Fibroblast of gingiva (primary cell): ENCODE measurements around the gene TRAPPC8.
A peak's percentile ranks its signal among the peaks of the same experiment; 100 is the strongest.
"Not testable (repeated sequence)": the region's sequence is repeated elsewhere in the genome, so short reads cannot be mapped to it uniquely, and the experiment has no call there.

Experiments used
- DNase-seq: peaks from one replicate; pipeline ENCODE4 v3.0.0-alpha.2; 2011; ENCODE audit warnings: low read depth

Gene TRAPPC8, protein sequence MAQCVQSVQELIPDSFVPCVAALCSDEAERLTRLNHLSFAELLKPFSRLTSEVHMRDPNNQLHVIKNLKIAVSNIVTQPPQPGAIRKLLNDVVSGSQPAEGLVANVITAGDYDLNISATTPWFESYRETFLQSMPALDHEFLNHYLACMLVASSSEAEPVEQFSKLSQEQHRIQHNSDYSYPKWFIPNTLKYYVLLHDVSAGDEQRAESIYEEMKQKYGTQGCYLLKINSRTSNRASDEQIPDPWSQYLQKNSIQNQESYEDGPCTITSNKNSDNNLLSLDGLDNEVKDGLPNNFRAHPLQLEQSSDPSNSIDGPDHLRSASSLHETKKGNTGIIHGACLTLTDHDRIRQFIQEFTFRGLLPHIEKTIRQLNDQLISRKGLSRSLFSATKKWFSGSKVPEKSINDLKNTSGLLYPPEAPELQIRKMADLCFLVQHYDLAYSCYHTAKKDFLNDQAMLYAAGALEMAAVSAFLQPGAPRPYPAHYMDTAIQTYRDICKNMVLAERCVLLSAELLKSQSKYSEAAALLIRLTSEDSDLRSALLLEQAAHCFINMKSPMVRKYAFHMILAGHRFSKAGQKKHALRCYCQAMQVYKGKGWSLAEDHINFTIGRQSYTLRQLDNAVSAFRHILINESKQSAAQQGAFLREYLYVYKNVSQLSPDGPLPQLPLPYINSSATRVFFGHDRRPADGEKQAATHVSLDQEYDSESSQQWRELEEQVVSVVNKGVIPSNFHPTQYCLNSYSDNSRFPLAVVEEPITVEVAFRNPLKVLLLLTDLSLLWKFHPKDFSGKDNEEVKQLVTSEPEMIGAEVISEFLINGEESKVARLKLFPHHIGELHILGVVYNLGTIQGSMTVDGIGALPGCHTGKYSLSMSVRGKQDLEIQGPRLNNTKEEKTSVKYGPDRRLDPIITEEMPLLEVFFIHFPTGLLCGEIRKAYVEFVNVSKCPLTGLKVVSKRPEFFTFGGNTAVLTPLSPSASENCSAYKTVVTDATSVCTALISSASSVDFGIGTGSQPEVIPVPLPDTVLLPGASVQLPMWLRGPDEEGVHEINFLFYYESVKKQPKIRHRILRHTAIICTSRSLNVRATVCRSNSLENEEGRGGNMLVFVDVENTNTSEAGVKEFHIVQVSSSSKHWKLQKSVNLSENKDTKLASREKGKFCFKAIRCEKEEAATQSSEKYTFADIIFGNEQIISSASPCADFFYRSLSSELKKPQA (N-terminal part only)

DNA sequence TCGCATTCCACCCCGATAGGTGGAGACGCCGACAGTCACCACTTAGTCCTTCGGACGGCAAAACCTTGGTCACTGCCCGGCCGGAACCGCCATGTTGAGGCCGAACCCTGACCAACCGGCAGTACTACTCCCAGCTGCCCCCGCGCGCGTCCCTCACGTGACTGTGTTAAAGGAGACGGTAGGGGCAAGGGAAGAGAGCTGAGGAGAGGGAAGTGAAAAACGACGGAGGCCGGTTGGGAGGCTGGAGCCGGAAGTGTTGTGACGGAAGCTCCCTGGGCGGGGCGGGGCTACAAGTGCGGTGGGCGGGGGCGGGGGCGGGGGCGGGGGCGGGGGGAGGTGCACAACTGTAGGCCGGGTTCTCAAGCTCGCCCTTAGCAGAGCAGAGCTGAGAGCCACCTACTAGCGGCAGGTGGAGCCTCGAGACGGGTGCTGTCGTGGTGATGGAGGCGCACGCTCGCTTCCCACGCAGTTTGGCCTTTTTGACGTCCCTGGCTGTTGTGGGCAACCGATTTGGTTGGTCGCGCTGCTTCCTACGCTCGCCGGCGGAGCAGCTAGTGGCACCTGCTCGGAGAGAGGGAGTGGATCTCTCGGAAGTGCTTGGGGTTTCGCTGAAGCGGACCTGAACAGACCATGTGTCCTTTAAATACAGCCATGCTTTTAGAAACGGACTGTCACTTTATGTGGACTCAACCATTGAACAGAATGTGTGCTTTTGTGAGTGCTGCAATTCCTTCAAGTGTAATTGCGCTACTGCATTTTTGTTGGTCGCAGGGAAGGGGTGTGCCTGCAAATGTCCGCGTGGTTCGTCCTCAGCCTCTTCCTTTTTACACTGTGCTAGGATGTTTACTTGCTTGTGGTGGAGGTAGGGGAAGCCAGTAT, at the start of gene TRAPPC8:
TRAPPC8 (minus strand) TSS at position 130 of the 879 bp plus-strand sequence. CDS start 364 bp downstream, outside the sequence.
- peak; percentile 98 for DNase-seq

DNA sequence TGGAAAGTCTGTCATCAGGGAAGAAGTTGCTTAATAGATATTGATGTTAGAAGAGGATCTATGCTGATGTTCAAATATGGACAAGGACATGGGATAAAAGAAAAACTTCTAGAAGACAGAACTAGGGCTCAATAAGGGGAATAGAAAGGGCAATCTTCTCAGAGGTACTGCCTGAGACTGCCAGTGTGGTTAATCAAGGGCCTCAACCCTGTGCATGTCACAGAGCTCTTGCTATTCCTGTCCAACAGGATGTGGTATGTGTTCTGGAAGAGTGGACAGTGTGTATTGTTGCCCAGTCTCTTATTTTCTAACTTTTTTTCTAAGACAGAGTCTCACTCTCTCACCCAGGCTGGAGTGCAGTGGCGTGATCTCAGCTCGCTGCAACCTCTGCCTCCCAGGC, 47.9 kb upstream of the TRAPPC8 start:
- no peak for DNase-seq

DNA sequence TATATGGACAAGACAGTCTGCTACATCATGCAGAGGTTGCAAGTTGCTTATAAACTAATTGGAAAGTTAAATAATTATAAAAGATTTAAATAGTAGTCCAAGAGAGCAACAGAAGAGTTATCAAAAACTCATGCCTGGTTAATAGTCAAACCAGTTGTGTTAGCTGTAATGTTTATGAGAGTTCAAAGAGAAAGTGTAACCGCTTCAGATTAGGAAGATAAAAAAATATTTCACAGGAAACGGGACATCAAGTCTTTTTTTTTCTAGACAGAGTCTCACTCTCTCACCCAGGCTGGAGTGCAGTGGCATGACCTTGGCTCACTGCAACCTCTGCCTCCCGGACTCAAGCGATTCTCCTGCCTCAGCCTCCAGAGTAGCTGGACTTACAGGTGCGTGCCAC, 41.0 kb upstream of the TRAPPC8 start:
- no peak for DNase-seq

DNA sequence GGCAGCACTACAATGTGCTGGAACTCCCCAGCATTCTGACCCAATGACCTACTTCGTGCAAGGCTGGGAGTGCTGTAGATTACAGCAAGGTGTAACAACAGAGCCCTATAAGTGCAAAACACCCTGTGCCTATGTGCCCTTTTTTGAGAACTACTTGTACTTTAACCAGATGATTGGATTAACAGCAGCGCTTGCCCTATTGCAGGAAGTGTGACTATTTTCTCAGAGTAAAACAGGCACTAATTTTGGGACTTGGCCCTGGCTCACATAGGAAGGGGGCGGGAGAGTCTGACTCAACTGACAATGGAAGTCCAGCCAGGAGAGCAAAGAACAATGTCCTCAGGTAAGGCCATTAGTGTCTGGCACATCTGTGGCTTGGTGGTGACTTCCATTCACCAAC, 40.1 kb upstream of the TRAPPC8 start:
- no peak for DNase-seq

DNA sequence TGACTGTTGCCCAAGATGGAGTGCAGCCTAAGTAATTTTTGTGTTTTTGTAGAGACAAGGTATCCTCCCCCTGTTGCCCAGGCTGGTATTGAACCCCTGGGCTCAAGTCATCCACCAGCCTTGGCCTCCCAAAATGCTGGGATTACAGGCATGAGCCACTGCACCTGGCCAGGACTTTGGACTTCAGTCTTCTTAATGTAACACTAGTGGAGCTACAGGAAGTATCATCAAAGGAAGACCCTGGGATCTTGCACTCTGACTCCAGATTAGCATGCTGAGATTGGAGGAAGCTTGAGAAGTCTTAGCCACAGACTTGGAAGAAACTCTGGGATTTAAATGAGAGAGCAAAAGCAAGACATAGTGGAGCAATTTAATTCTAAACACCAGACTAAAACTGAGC, 37.9 kb upstream of the TRAPPC8 start:
- DNase-seq, result no peak

DNA sequence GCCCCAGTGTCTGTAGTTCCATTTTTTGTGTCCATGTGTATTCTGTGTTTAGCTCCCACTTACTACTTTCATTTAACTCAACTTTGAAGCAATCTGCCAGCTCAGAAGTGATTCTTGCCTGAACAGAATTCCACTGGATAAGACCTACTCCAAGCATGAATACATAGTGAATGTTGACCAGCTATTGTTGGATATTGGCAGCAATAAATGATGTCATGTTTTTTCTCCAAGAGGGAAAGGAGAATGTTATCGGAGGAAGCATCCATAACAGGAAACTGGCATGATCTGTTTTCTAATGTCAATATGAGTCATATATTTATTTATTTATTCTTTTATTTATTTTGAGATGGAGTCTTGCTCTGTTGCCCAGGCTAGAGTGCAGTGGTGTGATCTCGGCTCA, 36.8 kb upstream of the TRAPPC8 start:
- DNase-seq, result no peak

DNA sequence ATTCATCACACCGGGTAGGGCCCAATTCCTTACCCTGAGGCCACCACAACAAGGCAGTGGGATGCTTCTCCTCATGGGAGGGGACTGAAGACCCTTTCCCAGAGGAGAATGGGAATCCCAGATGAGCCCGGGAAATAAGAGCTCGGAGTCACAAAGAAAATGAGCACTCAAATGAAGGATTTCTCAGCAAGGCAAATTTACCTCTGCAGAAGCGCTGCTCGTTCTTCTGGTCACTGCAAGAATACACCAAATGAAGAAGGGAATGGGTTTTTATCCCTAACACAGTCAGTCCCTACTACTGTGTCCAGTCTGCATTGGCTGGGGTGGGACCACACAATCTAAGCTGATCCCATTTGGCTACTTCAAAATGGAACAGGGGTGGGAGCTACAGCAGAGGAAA, 35.7 kb upstream of the TRAPPC8 start:
- no peak for DNase-seq

DNA sequence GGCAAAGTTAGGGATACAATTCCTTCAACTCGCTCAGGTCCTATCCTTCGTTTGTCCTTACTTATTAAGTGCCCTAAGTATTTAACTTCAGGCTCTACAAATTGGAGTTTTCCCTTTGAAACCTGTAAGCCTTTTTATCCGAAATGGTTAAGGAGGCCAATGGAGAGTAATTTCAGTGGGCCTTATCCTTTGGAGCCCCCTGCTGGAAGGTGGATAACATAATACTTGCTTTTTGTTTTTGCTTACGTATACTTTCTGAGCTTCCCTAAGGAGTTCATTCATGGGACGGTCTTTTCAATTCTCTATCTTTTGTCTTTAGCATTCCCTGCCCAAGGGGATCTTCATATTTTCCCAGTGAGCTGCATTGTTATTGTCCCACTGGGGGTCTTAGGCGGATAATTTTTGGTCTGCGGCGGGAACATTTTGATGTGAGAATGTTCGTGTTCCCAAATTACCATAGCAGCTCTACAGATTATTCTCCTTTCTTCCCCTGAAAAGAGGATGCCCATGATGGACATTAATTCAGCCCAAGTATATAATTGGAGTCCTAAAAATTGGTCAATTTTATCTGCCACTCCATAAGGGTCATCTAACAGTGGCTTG, 34.4 kb upstream of the TRAPPC8 start:
- DNase-seq, result peak; percentile 28

DNA sequence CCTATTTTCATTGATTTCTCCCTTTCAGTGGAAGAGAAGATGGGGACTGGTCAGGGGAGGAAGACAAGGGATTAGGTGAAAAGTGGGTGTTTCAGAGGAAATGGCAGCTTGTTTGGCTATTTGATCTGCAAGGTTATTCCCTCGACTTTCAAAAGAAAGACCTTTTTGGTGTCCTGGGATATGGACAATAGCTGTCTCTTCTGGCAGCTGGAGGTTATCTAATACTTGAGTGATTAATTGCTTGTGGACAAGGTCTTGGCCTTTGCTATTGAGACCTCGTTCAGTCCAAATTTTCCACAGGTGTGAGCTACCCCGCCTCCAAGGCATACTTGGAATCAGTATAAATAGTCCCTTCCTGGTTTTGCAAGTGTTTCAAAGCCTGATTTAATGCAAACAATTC, 33.3 kb upstream of the TRAPPC8 start:
- DNase-seq, result no peak

DNA sequence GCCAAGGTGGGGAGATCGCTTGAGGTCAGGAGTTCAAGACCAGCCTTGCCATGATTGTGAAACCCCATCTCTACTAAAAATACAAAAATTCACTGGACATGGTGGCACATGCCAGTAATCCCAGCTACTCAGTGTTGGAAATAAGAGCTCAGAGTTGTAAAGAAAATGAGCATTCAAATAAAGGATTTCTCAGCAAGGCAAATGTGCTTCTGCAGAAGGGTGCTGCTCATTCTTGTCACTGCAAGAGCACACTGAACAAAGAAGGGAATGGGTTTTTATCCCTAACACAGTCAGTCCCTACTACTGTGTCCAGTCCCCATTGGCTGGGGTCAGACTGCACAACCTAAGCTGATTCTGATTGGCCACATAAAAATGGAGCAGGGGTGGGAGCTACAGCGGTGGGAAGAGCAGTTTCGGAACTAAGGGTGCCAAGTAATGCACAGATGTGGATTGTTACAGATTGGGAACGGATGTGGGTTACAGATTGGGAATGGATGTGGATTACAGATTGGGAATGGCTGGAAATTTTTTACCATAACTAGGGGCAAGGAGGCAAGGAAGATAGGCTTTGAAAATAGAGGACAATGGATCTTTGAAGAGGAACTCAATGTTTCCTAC, 31.1 kb upstream of the TRAPPC8 start:
- DNase-seq, result no peak

DNA sequence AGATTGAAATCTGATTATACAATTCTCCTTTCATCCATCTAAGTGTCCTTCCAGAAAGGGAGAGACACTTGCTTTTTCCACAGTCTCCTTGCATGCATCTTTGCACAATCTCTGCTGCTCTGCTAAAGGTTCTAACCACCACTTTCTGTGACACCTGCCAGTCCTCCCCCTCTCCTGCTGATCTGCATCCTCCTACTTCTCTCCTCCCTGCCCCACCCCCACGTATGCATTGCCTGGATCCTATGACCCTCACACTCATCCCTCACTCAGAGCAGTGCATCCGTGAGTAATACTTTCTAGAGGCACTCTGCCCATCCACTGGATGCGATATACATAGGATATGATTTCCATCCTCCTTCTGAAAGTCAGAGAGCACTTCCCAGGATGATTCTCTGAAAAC, 27.7 kb upstream of the TRAPPC8 start:
- DNase-seq, result no peak

DNA sequence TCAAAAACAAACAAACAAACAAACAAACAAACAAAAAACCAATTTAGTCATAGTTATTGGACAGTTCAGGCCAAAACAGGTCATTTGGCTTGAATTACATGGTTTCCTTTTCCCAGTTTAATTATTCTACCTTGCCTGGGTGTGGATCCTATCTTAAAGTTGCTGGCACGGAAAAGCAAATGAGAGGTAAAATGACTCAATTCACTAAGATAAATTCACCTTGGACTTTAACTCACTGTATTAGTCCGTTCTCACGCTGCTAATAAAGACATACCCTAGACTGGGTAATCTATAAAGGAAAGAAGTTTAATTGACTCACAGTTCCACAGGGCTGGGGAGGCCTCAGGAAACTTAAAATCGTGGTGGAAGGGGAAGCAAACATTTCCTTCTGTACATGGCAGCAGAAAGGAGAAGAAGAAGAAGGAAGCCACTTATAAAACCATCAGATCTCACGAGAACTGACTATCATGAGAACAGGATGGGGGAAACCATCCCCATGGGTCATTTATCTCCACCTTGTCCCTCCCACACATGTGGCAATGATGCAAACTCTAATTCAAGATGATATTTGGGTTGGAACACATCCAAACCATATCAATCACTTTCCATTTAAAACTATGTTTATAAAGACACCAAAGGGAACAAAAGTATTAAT, 22.5 kb upstream of the TRAPPC8 start:
- DNase-seq, result no peak

DNA sequence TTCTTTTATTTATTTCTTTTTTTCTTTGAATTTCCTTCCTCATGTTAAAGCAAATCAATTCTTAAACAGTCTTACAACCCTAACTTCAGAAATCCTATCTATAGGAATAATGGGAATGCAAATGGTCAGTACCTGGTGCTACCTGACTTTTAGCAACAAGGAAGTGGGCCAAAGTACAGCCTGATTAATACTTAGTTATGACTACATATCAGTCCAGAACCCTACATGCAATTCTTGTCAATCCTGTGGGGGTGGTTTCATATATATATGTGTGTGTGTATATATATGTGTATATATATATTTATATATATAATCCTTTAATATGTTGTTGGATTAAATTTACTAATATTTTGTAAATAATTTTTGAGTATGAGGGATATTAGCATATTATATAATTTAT, 14.8 kb upstream of the TRAPPC8 start:
- DNase-seq, result no peak

DNA sequence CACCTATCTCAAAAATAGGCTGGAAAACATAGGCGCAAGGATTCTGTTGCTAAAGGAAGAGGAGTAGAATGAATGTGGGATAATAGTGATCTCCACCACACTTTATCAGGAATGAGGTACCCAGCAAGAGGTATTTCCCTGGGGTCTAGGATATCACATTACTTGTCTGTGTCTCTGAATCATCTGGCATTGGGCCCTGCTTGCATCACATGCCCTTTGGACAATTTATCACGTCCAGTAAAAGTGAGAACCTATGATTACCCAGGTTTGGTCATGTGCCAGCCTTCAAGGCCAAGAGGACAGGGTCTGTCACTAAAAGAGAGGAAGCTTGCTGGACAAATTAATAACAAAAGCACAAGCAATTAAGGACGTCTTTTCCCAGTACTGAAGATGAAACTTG, 11.4 kb upstream of the TRAPPC8 start:
- DNase-seq, result peak; percentile 29

DNA sequence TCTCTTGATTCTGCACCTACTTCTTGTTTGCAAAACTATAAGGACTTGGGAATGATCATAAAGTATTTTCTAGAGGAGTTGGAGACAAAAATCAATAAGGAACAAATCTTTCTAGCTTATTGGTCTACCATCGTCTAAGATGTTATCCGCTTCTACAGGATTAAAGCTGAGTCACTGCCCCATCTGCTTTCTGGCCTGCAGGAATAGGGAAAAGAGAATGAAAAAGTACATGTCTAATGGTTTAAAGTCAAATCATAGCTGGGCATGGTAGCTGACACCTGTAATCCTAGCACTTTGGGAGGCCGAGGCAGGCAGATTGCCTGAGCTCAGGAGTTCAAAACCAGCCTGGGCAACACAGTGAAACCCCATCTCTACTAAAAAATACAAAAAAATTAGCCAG, 10.8 kb upstream of the TRAPPC8 start:
- DNase-seq, result not testable (repeated sequence)

DNA sequence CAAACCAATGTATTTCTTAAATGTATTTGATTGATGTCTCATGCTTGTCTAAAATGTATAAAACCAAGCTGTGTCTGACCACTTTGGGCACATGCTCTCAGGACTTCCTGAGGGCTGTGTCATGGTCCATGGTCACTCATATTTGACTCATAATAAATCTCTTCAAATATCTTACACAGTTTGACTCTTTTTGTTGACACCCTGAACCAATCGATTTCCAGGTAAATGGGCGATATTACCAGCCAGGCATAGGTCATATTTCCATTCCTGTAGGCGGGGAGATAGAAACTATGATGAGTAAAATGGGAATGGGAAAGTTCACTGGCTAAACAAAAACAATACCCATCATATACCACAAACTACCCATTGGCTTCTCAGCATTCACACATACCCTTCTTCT, 9.3 kb upstream of the TRAPPC8 start:
- no peak for DNase-seq

DNA sequence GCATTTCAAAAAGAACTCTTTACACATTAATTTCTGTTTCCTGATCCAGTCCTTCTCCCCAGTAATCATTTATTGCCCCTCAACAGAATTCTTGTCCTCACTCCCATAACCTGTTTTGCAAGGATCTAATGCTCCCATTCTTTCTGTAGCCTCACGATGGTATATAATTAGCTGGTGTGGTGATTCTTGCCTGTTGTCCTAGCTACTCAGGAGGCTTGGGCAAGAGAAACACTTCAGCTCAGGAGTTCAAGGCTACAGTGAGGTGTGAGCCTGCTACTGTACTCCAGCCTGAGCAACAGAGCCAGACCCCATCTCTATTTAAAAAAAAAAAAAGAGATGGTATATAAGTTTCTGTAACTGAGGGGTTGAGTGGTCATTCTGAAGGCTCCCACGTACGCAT, 7.7 kb upstream of the TRAPPC8 start:
- DNase-seq, result no peak

DNA sequence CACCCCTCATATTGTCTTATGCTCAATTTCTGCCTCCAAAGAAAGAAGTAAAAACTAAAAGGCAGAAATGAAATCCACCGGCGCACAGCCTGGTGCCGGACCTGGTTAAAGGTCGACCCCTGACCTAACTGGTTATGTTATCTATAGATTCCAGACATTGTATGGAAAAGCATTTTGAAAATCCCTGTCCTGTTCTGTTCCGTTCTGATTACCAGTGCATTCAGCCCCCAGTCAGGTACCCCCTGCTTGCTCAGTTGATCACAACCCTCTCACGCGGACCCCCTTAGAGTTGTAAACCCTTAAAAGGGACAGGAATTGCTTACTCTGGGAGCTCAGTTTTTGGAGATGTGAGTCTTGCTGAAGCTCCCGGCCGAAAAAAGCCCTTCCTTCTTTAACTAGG, 5.4 kb upstream of the TRAPPC8 start:
- not testable (repeated sequence) for DNase-seq

DNA sequence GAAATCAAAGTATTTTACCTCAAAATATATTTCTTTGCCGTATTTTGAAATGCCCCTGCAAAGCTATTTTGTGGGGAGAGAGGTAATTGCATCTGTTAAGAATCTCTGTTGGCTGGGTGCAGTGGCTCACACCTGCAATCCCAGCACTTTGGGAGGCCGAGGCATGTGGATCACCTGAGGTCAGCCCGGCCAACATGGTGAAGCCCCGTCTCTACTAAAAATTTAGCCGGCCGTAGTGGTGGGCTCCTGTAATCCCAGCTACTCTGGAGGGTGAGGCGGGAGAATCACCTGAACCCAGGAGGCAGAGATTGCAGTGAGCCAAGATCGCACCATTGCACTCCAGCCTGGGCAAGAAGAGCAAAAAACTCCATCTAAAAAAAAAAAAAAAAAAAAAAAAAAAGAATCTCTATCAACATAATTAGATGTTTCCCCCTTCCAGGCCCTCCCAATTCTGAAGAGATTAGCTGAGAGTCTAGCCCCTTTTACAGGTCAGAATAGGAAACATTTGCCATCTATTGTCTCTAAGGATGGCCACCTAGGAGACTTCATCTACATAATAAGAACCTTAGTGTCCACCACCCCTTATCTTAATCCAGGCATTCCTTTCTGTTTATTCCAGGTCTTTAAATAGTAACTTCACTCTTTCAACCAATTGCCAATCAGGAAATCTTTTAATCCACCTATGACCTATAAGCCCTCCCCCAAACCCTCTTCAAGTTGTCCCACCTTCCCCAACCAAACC, 3.5 kb upstream of the TRAPPC8 start:
- DNase-seq, result no peak
